DMS114 treated with DMSO at 0.1 percent for 48 hours (cell line): ENCODE results near the gene IRAG1.

Experiments
- DNase-seq: peaks from one replicate; lab custom pipeline; 2025; ENCODE audit not compliant: unreplicated experiment; lab: John Stamatoyannopoulos, UW

The IRAG1 gene

GRCh38 chr11:10669258-10670033, 24.1 kb downstream of the IRAG1 start:
- no peak for DNase-seq

- DNase-seq: no peak
Observed at GRCh38 chr11:10667521-10667885, 26.1 kb downstream of the IRAG1 start.

- no peak for DNase-seq
Observed at GRCh38 chr11:10666556-10667520, 26.7 kb downstream of the IRAG1 start.

- no peak for DNase-seq
Observed at GRCh38 chr11:10664496-10664895, 29.1 kb downstream of the IRAG1 start.

GRCh38 chr11:10663990-10664389, 29.6 kb downstream of the IRAG1 start:
- no peak for DNase-seq

- no peak for DNase-seq
Observed at GRCh38 chr11:10663365-10663764, 30.2 kb downstream of the IRAG1 start.

- DNase-seq: no peak
Observed at GRCh38 chr11:10660323-10660722, 33.2 kb downstream of the IRAG1 start.

GRCh38 chr11:10659339-10660216, 34.0 kb downstream of the IRAG1 start:
- DNase-seq: no peak

GRCh38 chr11:10658621-10659338, 34.8 kb downstream of the IRAG1 start:
- no peak for DNase-seq

GRCh38 chr11:10657308-10658271, 36.0 kb downstream of the IRAG1 start:
- no peak for DNase-seq

GRCh38 chr11:10655943-10656576, 37.5 kb downstream of the IRAG1 start:
- no peak for DNase-seq

- DNase-seq: no peak
Observed at GRCh38 chr11:10655227-10655626, 38.3 kb downstream of the IRAG1 start.

- no peak for DNase-seq
Observed at GRCh38 chr11:10654811-10655150, 38.8 kb downstream of the IRAG1 start.

GRCh38 chr11:10653946-10654810, 39.4 kb downstream of the IRAG1 start:
- no peak for DNase-seq

GRCh38 chr11:10653261-10653660, 40.3 kb downstream of the IRAG1 start:
- DNase-seq: no peak

GRCh38 chr11:10651656-10652361, 41.7 kb downstream of the IRAG1 start:
- DNase-seq: no peak

GRCh38 chr11:10650630-10651029, 42.9 kb downstream of the IRAG1 start:
- no peak for DNase-seq
